Muscle of leg (tissue), 11 donors: ENCODE data around the gene CXXC5. TPM values are rescaled to one million over a fixed set of nuclear protein-coding genes. Genes with fewer than 3 reads are reported as not detected.
A peak's percentile ranks its signal among the peaks of the same experiment; 100 is the strongest.

Experiments
- DNase-seq: peaks from one replicate; pipeline ENCODE4 v3.0.0; 2013
- H3K27ac ChIP-seq: one replicate; pipeline ENCODE4 v1.5.1; 2013; ENCODE audit warnings: mild to moderate bottlenecking, low read length, control low read depth
- H3K27me3 ChIP-seq: one replicate; pipeline ENCODE4 v1.6.1; 2013; ENCODE audit warnings: low read length; ENCODE audit not compliant: control insufficient read depth, insufficient read depth
- H3K36me3 ChIP-seq: one replicate; pipeline ENCODE4 v1.6.1; 2013; ENCODE audit warnings: low read length; ENCODE audit not compliant: control insufficient read depth, insufficient read depth
- H3K4me1 ChIP-seq: one replicate; pipeline ENCODE4 v1.6.1; 2013; ENCODE audit warnings: low read length; ENCODE audit not compliant: control insufficient read depth, insufficient read depth
- H3K4me3 ChIP-seq: one replicate; pipeline ENCODE4 v1.5.1; 2013; ENCODE audit warnings: low read length, control low read depth
- H3K9me3 ChIP-seq: replicated peaks from 2 replicates; pipeline ENCODE4 v1.6.1; 2013; ENCODE audit warnings: low read depth, low read length; ENCODE audit not compliant: control insufficient read depth
- WGBS: methylation state at CpG from one replicate; pipeline ENCODE4 v1.1.5; 2013; ENCODE audit warnings: missing lambda C conversion rate; ENCODE audit not compliant: insufficient coverage; 5-methylcytosine and 5-hydroxymethylcytosine counted together
- polyA plus RNA-seq, 8 donors: library from polyadenylated mRNA; unstranded; fragments of 120-200 nt; gene quantifications; one replicate each; pipeline versions ENCODE4 v1.2.1 to v1.2.3, GENCODE V29; 2013; ENCODE audit warnings: inconsistent platforms in 1 of 8, low replicate concordance in 1 of 8; ENCODE audit not compliant: insufficient read length in 8 of 8, insufficient read depth in 1 of 8
- total RNA-seq: library from RNA; stranded (reverse); fragments of 120-200 nt; gene quantifications from one replicate; pipeline ENCODE4 v1.2.4, GENCODE V29; 2013

The CXXC5 gene
- total and polyA plus RNA-seq, 9 donors, result 63.3 to 93.0 (median 79.9) TPM

GRCh38 chr5:139688088-139688702, 40.0 kb downstream of the CXXC5 start:
- Histone ChIP-seq H3K9me3 (no peaks in the 10 kb centered on the region), H3K27ac (no peak overlapping the region), H3K4me1 (peaks cover 83% of the 10 kb centered on the region), H3K4me3 (no peak overlapping the region), H3K36me3 (peaks cover 32% of the 10 kb centered on the region), H3K27me3 (no peaks in the 10 kb centered on the region)
- DNase-seq, result no peak
- 52% methylated on average over 10 of the region's 14 CpGs for WGBS

DNA sequence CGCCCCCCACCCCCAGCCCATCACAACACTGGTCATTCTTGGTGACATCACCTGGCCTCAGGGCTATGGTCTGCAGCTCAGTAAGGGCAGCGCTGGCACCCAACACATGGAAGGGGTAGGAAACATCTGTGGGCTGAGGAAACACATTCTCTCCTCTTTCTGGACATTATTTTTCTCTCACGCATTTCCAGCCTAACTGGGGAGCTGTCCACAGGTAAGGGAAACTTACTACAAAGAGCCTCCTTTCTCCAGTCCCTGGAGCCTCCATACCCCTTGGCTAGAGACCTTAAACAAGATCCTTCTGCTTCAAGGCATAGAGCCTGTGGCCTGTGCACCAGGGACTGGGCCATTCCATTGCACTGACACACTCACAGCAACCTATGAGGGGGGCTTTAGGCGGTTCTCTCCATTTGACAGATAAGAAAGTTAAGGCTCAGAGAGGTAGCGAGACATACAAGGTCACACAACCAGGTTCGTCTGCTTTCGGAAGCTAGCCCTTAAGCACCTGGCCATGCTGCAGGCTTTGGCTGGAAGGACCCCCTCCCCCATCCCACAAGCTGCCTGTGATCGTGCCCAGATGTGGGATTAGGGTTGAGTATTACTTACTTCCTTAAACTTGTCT, 40.7 kb downstream of the CXXC5 start:
- H3K9me3 ChIP-seq, result no peaks in the 10 kb centered on the region
- WGBS, result no CpG with 5 or more reads among the region's 8 CpGs
- H3K4me1 ChIP-seq, result peaks cover 86% of the 10 kb centered on the region
- peaks cover 25% of the 10 kb centered on the region for H3K36me3 ChIP-seq
- H3K4me3 ChIP-seq, result no peak overlapping the region
- no peak overlapping the region for H3K27ac ChIP-seq
- DNase-seq, result no peak
- H3K27me3 ChIP-seq, result no peaks in the 10 kb centered on the region

DNA sequence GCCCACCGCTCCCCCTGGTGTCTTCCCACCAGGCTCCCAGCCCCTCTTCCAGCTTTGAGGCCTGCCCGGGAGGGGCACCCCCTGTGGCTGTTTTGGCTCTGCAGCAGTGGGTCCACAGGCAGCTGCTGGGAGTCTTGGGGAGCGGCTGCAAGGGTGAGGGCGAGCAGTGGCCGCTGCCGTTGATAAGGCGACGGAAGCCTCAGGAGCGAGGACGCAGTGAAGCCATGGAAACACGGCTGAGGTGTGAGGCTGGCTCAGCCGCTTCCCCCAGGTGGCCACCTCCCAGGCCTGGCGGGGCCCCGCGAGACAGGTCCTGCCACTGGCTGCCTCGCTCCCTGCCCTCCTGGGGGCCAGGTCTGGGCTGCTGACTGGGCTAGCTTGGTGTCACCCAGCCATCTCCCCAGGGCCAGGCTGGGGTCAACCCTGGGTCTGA, 41.5 kb downstream of the CXXC5 start:
- Histone ChIP-seq H3K4me3 (no peak overlapping the region), H3K9me3 (no peaks in the 10 kb centered on the region), H3K4me1 (peaks cover 80% of the 10 kb centered on the region), H3K27ac (peak overlapping the region; percentile 9), H3K27me3 (no peaks in the 10 kb centered on the region), H3K36me3 (peaks cover 17% of the 10 kb centered on the region)
- WGBS, result 17% methylated on average over 16 of the region's 16 CpGs
- no peak for DNase-seq

DNA sequence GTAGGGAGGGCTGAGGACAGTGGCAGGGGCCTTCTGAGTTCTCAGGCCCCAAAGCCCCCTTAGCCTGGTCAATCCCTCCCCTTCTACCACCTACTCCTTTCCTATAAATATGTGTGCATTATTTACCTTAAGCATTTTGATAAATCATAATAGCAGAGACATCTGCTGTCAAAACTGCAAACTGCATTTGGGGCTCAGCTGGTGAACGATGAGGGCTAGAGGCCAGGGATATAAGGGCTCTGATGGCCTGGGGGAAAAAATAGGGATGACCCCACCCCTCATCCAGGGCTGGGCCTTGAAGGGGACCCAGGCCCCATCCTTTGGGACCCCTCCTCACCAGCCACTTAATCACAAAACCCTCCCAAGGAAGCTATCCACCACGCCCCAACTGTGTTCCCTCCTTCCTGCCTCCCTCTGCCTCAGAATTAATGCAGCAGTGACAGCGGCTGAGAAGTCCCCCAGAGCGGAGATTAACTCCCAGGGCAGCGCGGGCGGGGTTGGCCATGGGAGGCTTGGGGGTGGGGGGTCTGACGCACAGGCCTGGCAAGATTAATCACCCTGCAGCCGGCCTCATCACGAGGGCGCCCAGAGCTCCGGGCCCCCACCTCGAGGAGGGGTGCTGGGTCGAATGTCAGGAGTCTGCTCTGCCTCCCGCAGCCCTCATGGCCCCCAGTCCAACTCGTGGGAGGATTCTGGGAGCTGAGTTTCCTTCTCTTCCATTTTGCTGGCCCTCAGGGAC, 42.1 kb downstream of the CXXC5 start:
- Histone ChIP-seq H3K36me3 (peaks cover 13% of the 10 kb centered on the region), H3K27me3 (no peaks in the 10 kb centered on the region), H3K9me3 (no peaks in the 10 kb centered on the region), H3K4me3 (no peak overlapping the region), H3K27ac (peak overlapping the region; percentile 63), H3K4me1 (peaks cover 74% of the 10 kb centered on the region)
- 3% methylated on average over 12 of the region's 16 CpGs for WGBS
- DNase-seq, result peak; percentile 73

GRCh38 chr5:139690803-139691629, 42.9 kb downstream of the CXXC5 start:
- Histone ChIP-seq H3K9me3 (no peaks in the 10 kb centered on the region), H3K36me3 (peaks cover 7% of the 10 kb centered on the region), H3K27ac (peak overlapping the region; percentile 44), H3K4me1 (peaks cover 66% of the 10 kb centered on the region), H3K27me3 (no peaks in the 10 kb centered on the region), H3K4me3 (no peak overlapping the region)
- no peak for DNase-seq
- 36% methylated on average over 4 of the region's 6 CpGs for WGBS

DNA sequence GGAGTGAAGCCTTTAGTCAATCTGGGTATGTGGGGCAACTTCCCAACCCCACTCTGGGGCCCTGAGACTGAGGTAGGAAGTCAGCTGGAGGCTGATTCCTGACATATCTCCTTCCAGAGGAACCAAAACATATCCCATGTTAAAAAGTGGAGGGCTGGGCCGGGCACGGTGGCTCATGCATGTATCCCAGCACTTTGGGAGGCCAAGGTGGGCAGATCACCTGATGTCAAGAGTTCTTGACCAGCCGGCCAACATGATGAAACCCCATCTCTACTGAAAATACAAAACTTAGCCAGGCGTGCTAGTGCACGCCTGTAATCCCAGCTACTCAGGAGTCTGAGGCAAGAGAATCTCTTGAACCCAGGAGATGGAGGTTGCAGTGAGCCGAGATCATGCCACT, 44.0 kb downstream of the CXXC5 start:
- no peak for DNase-seq
- no peaks in the 10 kb centered on the region for H3K9me3 ChIP-seq
- WGBS, result 67% methylated on average over 6 of the region's 6 CpGs
- H3K4me3 ChIP-seq, result no peak overlapping the region
- peaks cover 6% of the 10 kb centered on the region for H3K36me3 ChIP-seq
- no peak overlapping the region for H3K27ac ChIP-seq
- H3K4me1 ChIP-seq, result peaks cover 69% of the 10 kb centered on the region
- peaks cover 3% of the 10 kb centered on the region for H3K27me3 ChIP-seq

DNA sequence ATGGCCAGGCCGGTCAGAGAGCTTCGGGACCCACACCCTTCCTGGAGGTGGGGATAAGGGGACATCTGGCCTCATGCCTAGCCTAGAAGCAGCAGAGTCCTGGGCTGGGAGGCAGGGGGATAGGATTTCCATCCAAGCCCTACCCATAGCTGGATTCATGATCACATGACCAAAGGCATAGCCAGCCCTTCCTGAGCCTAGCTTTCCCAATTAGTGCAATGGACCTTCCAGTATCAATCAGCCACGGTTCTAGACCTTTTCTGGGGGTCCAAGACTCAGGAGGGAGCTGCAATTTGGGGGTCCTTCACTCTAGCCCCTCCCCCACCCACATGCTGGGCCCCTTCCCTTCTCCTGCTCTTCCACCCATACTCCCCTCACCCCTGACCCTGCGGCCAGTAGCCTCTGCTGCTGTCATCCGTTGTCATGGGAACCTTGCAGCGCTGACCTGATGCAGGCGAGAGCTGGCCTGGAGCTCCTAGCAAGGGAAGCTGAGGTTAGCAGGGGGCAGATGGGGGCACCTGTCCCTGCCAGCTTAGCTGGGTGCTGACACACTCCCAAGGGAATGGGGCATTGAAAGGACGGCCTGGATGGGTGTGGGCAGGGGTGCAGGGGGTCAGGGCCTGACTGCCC, 44.6 kb downstream of the CXXC5 start:
- Histone ChIP-seq H3K4me3 (no peak overlapping the region), H3K27ac (peak overlapping the region; percentile 44), H3K27me3 (peaks cover 3% of the 10 kb centered on the region), H3K9me3 (no peaks in the 10 kb centered on the region), H3K36me3 (peaks cover 2% of the 10 kb centered on the region), H3K4me1 (peaks cover 74% of the 10 kb centered on the region)
- DNase-seq, result peak; percentile 74
- WGBS, result 11% methylated on average over 3 of the region's 8 CpGs

DNA sequence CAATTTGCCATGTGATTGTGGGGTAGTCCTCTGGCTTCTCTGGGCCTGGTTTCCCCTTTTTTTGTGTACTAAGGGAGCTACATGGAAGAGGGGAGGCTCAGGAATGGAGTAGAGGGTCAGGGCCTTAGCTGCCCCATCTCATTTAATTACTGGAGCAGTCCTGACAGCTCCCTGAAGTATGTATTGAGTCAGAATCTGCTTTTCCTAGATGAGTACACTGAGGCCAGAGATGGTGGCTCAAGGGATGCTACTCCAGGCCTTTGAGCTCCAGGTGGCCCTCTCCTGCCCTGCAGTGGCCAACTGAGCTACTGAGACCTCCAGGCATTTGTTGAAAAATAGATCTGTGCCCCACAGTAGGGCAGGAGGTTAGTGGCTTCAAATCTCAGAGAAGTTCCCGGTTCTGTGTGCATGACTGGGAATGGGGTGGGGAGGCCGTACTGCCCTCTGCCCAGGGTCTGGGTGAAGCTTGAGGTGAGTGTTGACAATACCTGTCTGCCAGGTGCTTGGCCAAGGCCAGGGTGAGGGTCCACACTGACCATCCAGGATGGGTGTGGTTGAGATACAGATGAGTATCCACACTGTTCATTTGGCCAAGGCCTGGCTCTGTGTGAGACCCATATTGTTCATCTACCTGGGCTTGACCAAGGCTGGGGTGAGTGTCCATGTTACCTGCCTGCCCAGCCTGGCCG, 45.7 kb downstream of the CXXC5 start:
- peaks cover 3% of the 10 kb centered on the region for H3K27me3 ChIP-seq
- no peaks in the 10 kb centered on the region for H3K9me3 ChIP-seq
- no peak overlapping the region for H3K27ac ChIP-seq
- H3K36me3 ChIP-seq, result no peaks in the 10 kb centered on the region
- DNase-seq, result no peak
- H3K4me1 ChIP-seq, result peaks cover 78% of the 10 kb centered on the region
- no peak overlapping the region for H3K4me3 ChIP-seq
- 94% methylated on average over 2 of the region's 3 CpGs for WGBS

- no peak for DNase-seq
- peaks cover 79% of the 10 kb centered on the region for H3K4me1 ChIP-seq
- H3K4me3 ChIP-seq, result no peak overlapping the region
- no peaks in the 10 kb centered on the region for H3K9me3 ChIP-seq
- no peak overlapping the region for H3K27ac ChIP-seq
- no peaks in the 10 kb centered on the region for H3K36me3 ChIP-seq
- peaks cover 3% of the 10 kb centered on the region for H3K27me3 ChIP-seq
- 100% methylated on average over 1 of the region's 1 CpG for WGBS
Observed at GRCh38 chr5:139694556-139695177, 46.5 kb downstream of the CXXC5 start.
